H1 (cell line): ENCODE measurements around the gene NRSN1. TPM values are rescaled to one million over a fixed set of nuclear protein-coding genes. Genes with fewer than 3 reads are reported as not detected.

Source experiments
- BRCA1 ChIP-seq: IDR thresholded peaks from 2 replicates; pipeline ENCODE4 v1.6.1; 2012; ENCODE audit warnings: low read depth, low read length, improper control_type of control experiment
- CEBPB ChIP-seq: IDR thresholded peaks from 2 replicates; pipeline ENCODE4 v1.6.1; 2012; ENCODE audit warnings: low read depth, low read length
- CHD2 ChIP-seq: IDR thresholded peaks from 2 replicates; pipeline ENCODE4 v1.6.1; 2012; ENCODE audit warnings: low read length, improper control_type of control experiment
- HDAC6 ChIP-seq: IDR thresholded peaks from one replicate; pipeline ENCODE4 v1.7.1; 2012; ENCODE audit warnings: low read depth, mild to moderate bottlenecking, inconsistent platforms, low read length, moderate library complexity
- POLR2AphosphoS5 ChIP-seq: IDR thresholded peaks from 2 replicates; pipeline ENCODE4 v1.6.1; 2011; ENCODE audit warnings: low read depth, low read length
- RNF2 ChIP-seq: fragments of 200-900, 300-1000 bp; sonication (generic); IDR thresholded peaks from 2 replicates; pipeline ENCODE4 v1.7.1; 2016; ENCODE audit warnings: borderline replicate concordance, low read depth, mild to moderate bottlenecking, antibody characterized with exemption, low read length; ENCODE audit not compliant: poor library complexity, severe bottlenecking; ENCODE audit errors: missing control alignments
- TEAD4 ChIP-seq: IDR thresholded peaks from 2 replicates; pipeline ENCODE4 v1.6.1; 2012; ENCODE audit warnings: low read depth, low read length, inconsistent platforms, mixed read lengths
- polyA plus RNA-seq, 7 experiments: library from polyadenylated mRNA; depleted of rRNA in 3 of 7; stranded (reverse) in 5 of 7; unstranded in 2 of 7; fragments of >200 nt in 5 of 7; fragments of 200-250 nt in 2 of 7; gene quantifications; 1 replicate in 5 of 7; 2 replicates in 1 of 7; 4 replicates in 1 of 7; pipeline versions ENCODE4 v1.2.1 to v1.2.3, GENCODE V29; 2011 to 2013; ENCODE audit warnings: missing spikeins in 2 of 7, mixed read lengths in 2 of 7
- total RNA-seq: library from RNA; stranded (reverse); fragmentation: NEBNext Ultra II Directional; extraction: Animal tissue kit (Norgen Biotek cat#: 25700); gene quantifications from 2 replicates; pipeline ENCODE4 v1.2.1, GENCODE V29; 2021
- TF ChIP-seq, protein P1 (sequence below): fragments of 300-600 bp; sonication (generic); IDR thresholded peaks from 2 replicates; pipeline ENCODE4 v1.7.1; 2012; ENCODE audit warnings: low read length, moderate library complexity, mild to moderate bottlenecking, inconsistent platforms; ENCODE audit not compliant: insufficient replicate concordance
- TF ChIP-seq, protein P2 (sequence below): IDR thresholded peaks from 2 replicates; pipeline ENCODE4 v1.6.1; 2012; ENCODE audit warnings: inconsistent platforms
- TF ChIP-seq, protein P3 (sequence below): IDR thresholded peaks from 2 replicates; pipeline ENCODE4 v1.6.1; 2011; ENCODE audit warnings: low read depth, mild to moderate bottlenecking, low read length; ENCODE audit not compliant: insufficient read depth
- TF ChIP-seq, protein P4 (sequence below): IDR thresholded peaks from 2 replicates; pipeline ENCODE4 v1.6.1; 2012; ENCODE audit warnings: inconsistent platforms

NRSN1 gene
- total and polyA plus RNA-seq, 2 of the 8 experiments (the other 6 are each of a cell fraction or from before 2014, with no cell fraction given) = 0.15 to 0.78 TPM

DNA sequence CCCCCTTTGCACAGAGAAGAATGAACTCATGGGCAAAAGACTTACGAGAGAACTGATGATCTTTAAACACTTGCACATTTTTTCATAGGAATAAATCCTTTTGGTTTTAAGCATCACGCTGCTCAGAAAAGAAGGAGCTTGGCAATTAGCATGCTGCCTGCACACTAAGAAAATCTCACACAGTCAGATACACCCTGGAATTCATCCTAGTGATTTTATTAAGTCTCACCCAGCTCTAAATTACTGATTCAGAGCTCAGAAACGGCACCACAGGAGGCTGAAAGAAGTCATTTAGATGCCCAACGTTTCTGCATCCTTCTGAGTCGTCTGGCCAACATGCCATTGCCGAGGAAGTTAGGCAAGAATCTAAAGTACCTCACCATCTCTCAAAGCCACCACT is 18.0 kb upstream of the NRSN1 start (continued):
- TF ChIP-seq, protein P1, sequence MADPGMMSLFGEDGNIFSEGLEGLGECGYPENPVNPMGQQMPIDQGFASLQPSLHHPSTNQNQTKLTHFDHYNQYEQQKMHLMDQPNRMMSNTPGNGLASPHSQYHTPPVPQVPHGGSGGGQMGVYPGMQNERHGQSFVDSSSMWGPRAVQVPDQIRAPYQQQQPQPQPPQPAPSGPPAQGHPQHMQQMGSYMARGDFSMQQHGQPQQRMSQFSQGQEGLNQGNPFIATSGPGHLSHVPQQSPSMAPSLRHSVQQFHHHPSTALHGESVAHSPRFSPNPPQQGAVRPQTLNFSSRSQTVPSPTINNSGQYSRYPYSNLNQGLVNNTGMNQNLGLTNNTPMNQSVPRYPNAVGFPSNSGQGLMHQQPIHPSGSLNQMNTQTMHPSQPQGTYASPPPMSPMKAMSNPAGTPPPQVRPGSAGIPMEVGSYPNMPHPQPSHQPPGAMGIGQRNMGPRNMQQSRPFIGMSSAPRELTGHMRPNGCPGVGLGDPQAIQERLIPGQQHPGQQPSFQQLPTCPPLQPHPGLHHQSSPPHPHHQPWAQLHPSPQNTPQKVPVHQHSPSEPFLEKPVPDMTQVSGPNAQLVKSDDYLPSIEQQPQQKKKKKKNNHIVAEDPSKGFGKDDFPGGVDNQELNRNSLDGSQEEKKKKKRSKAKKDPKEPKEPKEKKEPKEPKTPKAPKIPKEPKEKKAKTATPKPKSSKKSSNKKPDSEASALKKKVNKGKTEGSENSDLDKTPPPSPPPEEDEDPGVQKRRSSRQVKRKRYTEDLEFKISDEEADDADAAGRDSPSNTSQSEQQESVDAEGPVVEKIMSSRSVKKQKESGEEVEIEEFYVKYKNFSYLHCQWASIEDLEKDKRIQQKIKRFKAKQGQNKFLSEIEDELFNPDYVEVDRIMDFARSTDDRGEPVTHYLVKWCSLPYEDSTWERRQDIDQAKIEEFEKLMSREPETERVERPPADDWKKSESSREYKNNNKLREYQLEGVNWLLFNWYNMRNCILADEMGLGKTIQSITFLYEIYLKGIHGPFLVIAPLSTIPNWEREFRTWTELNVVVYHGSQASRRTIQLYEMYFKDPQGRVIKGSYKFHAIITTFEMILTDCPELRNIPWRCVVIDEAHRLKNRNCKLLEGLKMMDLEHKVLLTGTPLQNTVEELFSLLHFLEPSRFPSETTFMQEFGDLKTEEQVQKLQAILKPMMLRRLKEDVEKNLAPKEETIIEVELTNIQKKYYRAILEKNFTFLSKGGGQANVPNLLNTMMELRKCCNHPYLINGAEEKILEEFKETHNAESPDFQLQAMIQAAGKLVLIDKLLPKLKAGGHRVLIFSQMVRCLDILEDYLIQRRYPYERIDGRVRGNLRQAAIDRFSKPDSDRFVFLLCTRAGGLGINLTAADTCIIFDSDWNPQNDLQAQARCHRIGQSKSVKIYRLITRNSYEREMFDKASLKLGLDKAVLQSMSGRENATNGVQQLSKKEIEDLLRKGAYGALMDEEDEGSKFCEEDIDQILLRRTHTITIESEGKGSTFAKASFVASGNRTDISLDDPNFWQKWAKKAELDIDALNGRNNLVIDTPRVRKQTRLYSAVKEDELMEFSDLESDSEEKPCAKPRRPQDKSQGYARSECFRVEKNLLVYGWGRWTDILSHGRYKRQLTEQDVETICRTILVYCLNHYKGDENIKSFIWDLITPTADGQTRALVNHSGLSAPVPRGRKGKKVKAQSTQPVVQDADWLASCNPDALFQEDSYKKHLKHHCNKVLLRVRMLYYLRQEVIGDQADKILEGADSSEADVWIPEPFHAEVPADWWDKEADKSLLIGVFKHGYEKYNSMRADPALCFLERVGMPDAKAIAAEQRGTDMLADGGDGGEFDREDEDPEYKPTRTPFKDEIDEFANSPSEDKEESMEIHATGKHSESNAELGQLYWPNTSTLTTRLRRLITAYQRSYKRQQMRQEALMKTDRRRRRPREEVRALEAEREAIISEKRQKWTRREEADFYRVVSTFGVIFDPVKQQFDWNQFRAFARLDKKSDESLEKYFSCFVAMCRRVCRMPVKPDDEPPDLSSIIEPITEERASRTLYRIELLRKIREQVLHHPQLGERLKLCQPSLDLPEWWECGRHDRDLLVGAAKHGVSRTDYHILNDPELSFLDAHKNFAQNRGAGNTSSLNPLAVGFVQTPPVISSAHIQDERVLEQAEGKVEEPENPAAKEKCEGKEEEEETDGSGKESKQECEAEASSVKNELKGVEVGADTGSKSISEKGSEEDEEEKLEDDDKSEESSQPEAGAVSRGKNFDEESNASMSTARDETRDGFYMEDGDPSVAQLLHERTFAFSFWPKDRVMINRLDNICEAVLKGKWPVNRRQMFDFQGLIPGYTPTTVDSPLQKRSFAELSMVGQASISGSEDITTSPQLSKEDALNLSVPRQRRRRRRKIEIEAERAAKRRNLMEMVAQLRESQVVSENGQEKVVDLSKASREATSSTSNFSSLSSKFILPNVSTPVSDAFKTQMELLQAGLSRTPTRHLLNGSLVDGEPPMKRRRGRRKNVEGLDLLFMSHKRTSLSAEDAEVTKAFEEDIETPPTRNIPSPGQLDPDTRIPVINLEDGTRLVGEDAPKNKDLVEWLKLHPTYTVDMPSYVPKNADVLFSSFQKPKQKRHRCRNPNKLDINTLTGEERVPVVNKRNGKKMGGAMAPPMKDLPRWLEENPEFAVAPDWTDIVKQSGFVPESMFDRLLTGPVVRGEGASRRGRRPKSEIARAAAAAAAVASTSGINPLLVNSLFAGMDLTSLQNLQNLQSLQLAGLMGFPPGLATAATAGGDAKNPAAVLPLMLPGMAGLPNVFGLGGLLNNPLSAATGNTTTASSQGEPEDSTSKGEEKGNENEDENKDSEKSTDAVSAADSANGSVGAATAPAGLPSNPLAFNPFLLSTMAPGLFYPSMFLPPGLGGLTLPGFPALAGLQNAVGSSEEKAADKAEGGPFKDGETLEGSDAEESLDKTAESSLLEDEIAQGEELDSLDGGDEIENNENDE = no peak
- no peak for TF ChIP-seq POLR2AphosphoS5
- no peak for TF ChIP-seq HDAC6
- TF ChIP-seq RNF2 = no peak
- TF ChIP-seq, protein P2, sequence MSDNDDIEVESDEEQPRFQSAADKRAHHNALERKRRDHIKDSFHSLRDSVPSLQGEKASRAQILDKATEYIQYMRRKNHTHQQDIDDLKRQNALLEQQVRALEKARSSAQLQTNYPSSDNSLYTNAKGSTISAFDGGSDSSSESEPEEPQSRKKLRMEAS = no peak
- TF ChIP-seq TEAD4 = no peak
- TF ChIP-seq, protein P3, sequence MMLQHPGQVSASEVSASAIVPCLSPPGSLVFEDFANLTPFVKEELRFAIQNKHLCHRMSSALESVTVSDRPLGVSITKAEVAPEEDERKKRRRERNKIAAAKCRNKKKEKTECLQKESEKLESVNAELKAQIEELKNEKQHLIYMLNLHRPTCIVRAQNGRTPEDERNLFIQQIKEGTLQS = no peak
- no peak for TF ChIP-seq BRCA1
- TF ChIP-seq CHD2 = no peak
- TF ChIP-seq, protein P4, sequence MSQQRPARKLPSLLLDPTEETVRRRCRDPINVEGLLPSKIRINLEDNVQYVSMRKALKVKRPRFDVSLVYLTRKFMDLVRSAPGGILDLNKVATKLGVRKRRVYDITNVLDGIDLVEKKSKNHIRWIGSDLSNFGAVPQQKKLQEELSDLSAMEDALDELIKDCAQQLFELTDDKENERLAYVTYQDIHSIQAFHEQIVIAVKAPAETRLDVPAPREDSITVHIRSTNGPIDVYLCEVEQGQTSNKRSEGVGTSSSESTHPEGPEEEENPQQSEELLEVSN = no peak
- TF ChIP-seq CEBPB = no peak
- TF ChIP-seq, all 59 proteins: peak for 0
